Gastroesophageal sphincter (tissue), 3 donors: ENCODE measurements around the gene KCNQ4.

Experiments used
- EP300 ChIP-seq: sonication (generic); formaldehyde crosslinking; IDR thresholded peaks from one replicate; pipeline ENCODE4 v1.6.1; 2017; ENCODE audit warnings: antibody characterized with exemption, mild to moderate bottlenecking
- POLR2A ChIP-seq, 2 donors: fragments of 450-650 bp; IDR thresholded peaks; one replicate each; pipeline ENCODE4 v1.6.1; 2017; ENCODE audit warnings: antibody characterized with exemption in 2 of 2, mild to moderate bottlenecking in 2 of 2, moderate library complexity in 1 of 2
- TF ChIP-seq, protein P1 (sequence below), 4 experiments: fragments of 200-600 bp in 2 of 4; fragments of 450-650 bp in 2 of 4; sonication (generic) in 1 of 4; IDR thresholded peaks; one replicate each; pipeline ENCODE4 v1.5.1; 2017 to 2019; ENCODE audit warnings: antibody characterized with exemption in 4 of 4, mild to moderate bottlenecking in 2 of 4, moderate library complexity in 2 of 4

DNA sequence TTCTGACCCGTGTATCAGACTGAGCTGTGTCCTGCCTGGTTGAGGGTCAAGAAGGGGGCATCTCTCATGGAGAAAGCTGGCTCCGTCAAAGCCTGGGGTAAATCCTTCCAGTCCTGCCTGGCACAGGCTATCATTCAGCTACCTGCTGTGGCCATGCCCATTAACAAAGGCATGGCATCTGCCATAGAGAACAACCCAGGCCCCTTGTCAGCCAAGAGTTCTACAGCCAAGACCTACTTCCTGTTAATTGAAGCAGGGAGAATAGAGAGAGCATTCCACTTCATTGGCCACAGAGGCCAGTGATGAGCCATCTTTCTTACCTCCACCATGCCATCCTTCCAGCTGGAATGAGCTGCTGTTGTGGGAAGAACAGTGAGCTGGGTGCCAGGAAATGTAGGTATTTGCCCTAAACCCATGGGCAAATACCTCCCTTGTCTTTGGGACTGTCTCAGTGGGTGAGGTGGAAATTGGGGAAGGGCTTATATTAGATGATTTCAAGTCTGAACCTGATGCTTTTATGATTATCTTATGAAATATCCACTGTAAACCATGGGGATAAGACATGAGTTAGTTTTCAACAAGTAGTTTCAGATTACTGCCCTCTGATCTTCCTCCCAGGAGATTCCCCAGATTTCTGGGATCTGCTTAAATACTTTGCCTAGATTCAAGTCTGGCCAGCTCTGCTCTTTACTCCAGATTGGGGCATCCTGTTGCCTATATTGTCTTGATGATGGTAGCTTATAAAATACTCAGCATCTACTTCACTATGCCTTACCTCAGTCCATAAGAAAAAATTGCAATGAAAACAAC is 11.2 kb upstream of the KCNQ4 start:
- TF ChIP-seq POLR2A (IDR thresholded peaks at IDR 0.05) = no peak
- TF ChIP-seq, protein P1, sequence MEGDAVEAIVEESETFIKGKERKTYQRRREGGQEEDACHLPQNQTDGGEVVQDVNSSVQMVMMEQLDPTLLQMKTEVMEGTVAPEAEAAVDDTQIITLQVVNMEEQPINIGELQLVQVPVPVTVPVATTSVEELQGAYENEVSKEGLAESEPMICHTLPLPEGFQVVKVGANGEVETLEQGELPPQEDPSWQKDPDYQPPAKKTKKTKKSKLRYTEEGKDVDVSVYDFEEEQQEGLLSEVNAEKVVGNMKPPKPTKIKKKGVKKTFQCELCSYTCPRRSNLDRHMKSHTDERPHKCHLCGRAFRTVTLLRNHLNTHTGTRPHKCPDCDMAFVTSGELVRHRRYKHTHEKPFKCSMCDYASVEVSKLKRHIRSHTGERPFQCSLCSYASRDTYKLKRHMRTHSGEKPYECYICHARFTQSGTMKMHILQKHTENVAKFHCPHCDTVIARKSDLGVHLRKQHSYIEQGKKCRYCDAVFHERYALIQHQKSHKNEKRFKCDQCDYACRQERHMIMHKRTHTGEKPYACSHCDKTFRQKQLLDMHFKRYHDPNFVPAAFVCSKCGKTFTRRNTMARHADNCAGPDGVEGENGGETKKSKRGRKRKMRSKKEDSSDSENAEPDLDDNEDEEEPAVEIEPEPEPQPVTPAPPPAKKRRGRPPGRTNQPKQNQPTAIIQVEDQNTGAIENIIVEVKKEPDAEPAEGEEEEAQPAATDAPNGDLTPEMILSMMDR (IDR thresholded peaks at IDR 0.05) = no peak
- no peak for TF ChIP-seq EP300
